CD4-positive, alpha-beta T cell (primary cell): ENCODE measurements around the gene ADCYAP1R1. TPM values are rescaled to one million over a fixed set of nuclear protein-coding genes. Genes with fewer than 3 reads are reported as not detected.

Source experiments
- ATAC-seq: fragments of 200-7000 bp; cut with Tn5 transposase; one replicate; pipeline ENCODE4 v1.10.0; 2022; ENCODE audit warnings: mild to moderate bottlenecking; ENCODE audit not compliant: poor library complexity
- CTCF ChIA-PET: fragments of 350-600 bp; sonication (Branson Sonifier 250); formaldehyde crosslinking; loops from one replicate; lab custom pipeline; 2021; ENCODE audit warnings: antibody characterized with exemption, inconsistent platforms; lab: Charles Lee
- POLR2A ChIA-PET: fragments of 350-600 bp; sonication (Branson Sonifier 250); formaldehyde crosslinking; loops from one replicate; lab custom pipeline; 2021; ENCODE audit warnings: antibody characterized with exemption, inconsistent platforms; lab: Charles Lee
- DNase-seq, 14 experiments: peaks; one replicate each; pipeline ENCODE4 v3.0.0-alpha.2; 2013 to 2020; ENCODE audit warnings: mixed read lengths in 2 of 14
- H3K27ac ChIP-seq, 2 donors: one replicate each; pipeline versions ENCODE4 v1.5.1 to v1.7.0; 2013; ENCODE audit warnings: low read length in 2 of 2, low read depth in 1 of 2, mild to moderate bottlenecking in 1 of 2
- H3K27me3 ChIP-seq, 2 experiments: 1 replicate in 1 of 2; 2 replicates in 1 of 2; pipeline versions ENCODE4 v1.6.1 to v1.7.0; 2013; ENCODE audit warnings: low read length in 2 of 2, control low read depth in 1 of 2, mild to moderate bottlenecking in 1 of 2, moderate library complexity in 1 of 2; ENCODE audit not compliant: insufficient read depth in 2 of 2, control insufficient read depth in 1 of 2
- H3K36me3 ChIP-seq: one replicate; pipeline ENCODE4 v1.6.1; 2013; ENCODE audit warnings: low read length, control low read depth; ENCODE audit not compliant: insufficient read depth
- H3K4me1 ChIP-seq: one replicate; pipeline ENCODE4 v1.6.1; 2013; ENCODE audit warnings: low read length, control low read depth; ENCODE audit not compliant: insufficient read depth
- H3K4me3 ChIP-seq: one replicate; pipeline ENCODE4 v1.5.1; 2013; ENCODE audit warnings: mild to moderate bottlenecking, low read length, moderate library complexity
- H3K9me3 ChIP-seq, 2 experiments: 1 replicate in 1 of 2; 2 replicates in 1 of 2; pipeline versions ENCODE4 v1.6.1 to v1.7.0; 2013; ENCODE audit warnings: low read length in 2 of 2, mild to moderate bottlenecking in 2 of 2, control low read depth in 1 of 2, moderate library complexity in 1 of 2; ENCODE audit not compliant: control insufficient read depth in 1 of 2, insufficient read depth in 1 of 2
- H3K27ac Mint-ChIP-seq: one replicate; pipeline ENCODE4 v1.8.0; 2020; ENCODE audit warnings: mixed read lengths
- H3K27me3 Mint-ChIP-seq: one replicate; pipeline ENCODE4 v1.8.0; 2021; ENCODE audit warnings: mixed read lengths
- H3K36me3 Mint-ChIP-seq: one replicate; pipeline ENCODE4 v1.8.0; 2021; ENCODE audit warnings: low read depth, mixed read lengths
- H3K4me1 Mint-ChIP-seq: one replicate; pipeline ENCODE4 v1.8.0; 2021; ENCODE audit warnings: low read depth, mixed read lengths
- H3K4me3 Mint-ChIP-seq: one replicate; pipeline ENCODE4 v1.8.0; 2020; ENCODE audit warnings: mild to moderate bottlenecking, mixed read lengths
- H3K9me3 Mint-ChIP-seq: one replicate; pipeline ENCODE4 v1.8.0; 2020; ENCODE audit warnings: mixed read lengths
- intact Hi-C, 2 experiments: fragments of 100-400 bp; cut with DNase I in 1 of 2; cut with micrococcal nuclease in 1 of 2; formaldehyde crosslinking; loops; one replicate each; pipeline versions ENCODE4 v1.15.1 to v1.9.0; 2023 to 2025; cut with DNase I, micrococcal nuclease
- total RNA-seq, 174 experiments: library from RNA in 2 of 174; stranded (reverse) in 2 of 174; gene quantifications; one replicate each; pipeline ENCODE4 v1.2.3 and lab custom pipeline; 2021 to 2026
- TF ChIP-seq, protein P1 (sequence below): fragments of 200-600 bp; IDR thresholded peaks from one replicate; pipeline ENCODE4 v1.8.0; 2022; ENCODE audit warnings: antibody characterized with exemption, mild to moderate bottlenecking

ADCYAP1R1 gene
- total RNA-seq, 2 experiments from 2014 or later = not detected

DNA sequence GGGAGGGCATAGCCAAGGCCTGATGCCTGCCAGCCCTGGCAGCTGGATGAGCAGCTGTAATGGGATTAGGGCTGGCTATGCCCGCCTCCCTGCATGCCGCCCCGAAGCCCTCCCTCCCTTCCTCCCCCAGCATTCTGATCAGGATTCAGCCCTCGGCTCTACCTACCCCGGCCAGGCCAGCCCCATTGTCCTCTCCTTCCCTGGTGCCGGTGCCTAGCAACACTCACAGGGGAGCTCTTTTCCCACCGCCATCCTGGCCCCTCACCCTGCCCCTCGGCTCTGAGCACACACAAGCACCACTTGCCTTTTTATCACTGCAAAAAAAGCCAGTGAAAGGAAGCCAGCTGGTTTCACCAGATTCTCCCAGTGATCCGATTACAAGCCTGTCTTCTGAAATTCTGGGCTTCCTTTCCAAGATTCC lies 9.0 kb upstream of the ADCYAP1R1 start:
- Mint-ChIP-seq H3K4me3 (no peak overlapping the region), H3K27me3 (peaks cover 27% of the 10 kb centered on the region), H3K9me3 (no peaks in the 10 kb centered on the region), H3K36me3 (no peaks in the 10 kb centered on the region), H3K4me1 (no peaks in the 10 kb centered on the region), H3K27ac (no peak overlapping the region)
- ChIA-PET POLR2A (no interaction called here), CTCF (no interaction called here)
- DNase-seq (no peak), ATAC-seq (no peak)
- no peak overlapping the region for H3K4me3 ChIP-seq
- H3K4me1 ChIP-seq = no peaks in the 10 kb centered on the region
- peaks cover 4 to 6% of the 10 kb centered on the region in 2 experiments for H3K27me3 ChIP-seq
- no peaks in the 10 kb centered on the region for H3K36me3 ChIP-seq
- intact Hi-C loops = no loop called here
- no peaks in the 10 kb centered on the region for H3K9me3 ChIP-seq
- H3K27ac ChIP-seq = no peak overlapping the region
- TF ChIP-seq, protein P1, sequence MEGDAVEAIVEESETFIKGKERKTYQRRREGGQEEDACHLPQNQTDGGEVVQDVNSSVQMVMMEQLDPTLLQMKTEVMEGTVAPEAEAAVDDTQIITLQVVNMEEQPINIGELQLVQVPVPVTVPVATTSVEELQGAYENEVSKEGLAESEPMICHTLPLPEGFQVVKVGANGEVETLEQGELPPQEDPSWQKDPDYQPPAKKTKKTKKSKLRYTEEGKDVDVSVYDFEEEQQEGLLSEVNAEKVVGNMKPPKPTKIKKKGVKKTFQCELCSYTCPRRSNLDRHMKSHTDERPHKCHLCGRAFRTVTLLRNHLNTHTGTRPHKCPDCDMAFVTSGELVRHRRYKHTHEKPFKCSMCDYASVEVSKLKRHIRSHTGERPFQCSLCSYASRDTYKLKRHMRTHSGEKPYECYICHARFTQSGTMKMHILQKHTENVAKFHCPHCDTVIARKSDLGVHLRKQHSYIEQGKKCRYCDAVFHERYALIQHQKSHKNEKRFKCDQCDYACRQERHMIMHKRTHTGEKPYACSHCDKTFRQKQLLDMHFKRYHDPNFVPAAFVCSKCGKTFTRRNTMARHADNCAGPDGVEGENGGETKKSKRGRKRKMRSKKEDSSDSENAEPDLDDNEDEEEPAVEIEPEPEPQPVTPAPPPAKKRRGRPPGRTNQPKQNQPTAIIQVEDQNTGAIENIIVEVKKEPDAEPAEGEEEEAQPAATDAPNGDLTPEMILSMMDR = no peak

DNA sequence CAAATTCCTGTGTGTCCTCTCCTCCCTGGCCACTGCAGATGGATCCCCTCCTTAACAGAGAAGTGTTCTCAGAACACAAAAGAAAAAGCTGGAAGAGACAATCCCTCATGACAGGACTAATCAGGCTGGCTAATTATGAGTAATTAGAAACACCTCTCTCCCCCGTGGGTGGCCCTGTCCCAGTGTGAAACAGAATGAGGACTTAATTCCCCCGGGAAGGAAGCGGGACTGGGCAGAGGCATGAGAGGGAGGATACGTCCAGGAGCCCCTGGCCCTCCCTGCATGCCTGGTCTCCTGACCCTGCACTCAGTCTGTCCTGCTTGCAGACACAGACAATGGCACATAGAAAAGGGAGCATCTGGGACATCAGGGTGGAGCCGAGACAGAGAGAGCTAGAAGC lies 7.6 kb upstream of the ADCYAP1R1 start:
- DNase-seq (no peak), ATAC-seq (no peak)
- TF ChIP-seq, protein P1 = no peak
- H3K27ac ChIP-seq = no peak overlapping the region
- Mint-ChIP-seq H3K36me3 (no peaks in the 10 kb centered on the region), H3K27ac (no peak overlapping the region), H3K9me3 (no peaks in the 10 kb centered on the region), H3K4me1 (no peaks in the 10 kb centered on the region), H3K27me3 (peaks cover 27% of the 10 kb centered on the region), H3K4me3 (no peak overlapping the region)
- peaks cover 6% of the 10 kb centered on the region in 2 experiments for H3K27me3 ChIP-seq
- H3K4me3 ChIP-seq = no peak overlapping the region
- POLR2A ChIA-PET = no interaction called here
- H3K9me3 ChIP-seq = peaks cover 0 to 2% of the 10 kb centered on the region in 2 experiments
- no peaks in the 10 kb centered on the region for H3K36me3 ChIP-seq
- intact Hi-C loops = no loop called here
- H3K4me1 ChIP-seq = no peaks in the 10 kb centered on the region
- CTCF ChIA-PET = no interaction called here

DNA sequence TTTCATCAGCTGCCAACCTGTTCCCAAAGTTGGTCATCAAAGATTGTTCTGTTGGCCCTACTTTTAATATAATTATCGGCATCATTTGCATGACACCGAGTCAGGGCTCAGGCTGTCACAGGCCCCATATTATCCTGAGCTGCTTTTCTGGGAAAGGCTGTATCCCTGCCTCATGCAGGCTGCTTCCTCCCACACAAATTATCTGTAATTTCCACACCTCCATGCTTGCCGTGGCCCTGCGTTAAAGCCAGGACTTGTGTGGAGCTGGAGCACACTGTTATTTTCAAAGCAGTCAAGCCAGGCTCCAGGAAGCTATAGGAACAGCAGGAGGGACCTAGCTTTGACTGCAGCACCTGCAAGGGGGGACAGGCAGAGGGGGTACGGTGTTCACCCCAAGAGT lies 5.4 kb upstream of the ADCYAP1R1 start:
- ChIA-PET CTCF (no interaction called here), POLR2A (no interaction called here)
- H3K27ac ChIP-seq = no peak overlapping the region
- intact Hi-C loops = no loop called here
- H3K9me3 ChIP-seq = peaks cover 0 to 4% of the 10 kb centered on the region in 2 experiments
- no peak overlapping the region for H3K4me3 ChIP-seq
- Mint-ChIP-seq H3K4me1 (no peaks in the 10 kb centered on the region), H3K36me3 (no peaks in the 10 kb centered on the region), H3K4me3 (no peak overlapping the region), H3K9me3 (no peaks in the 10 kb centered on the region), H3K27ac (no peak overlapping the region), H3K27me3 (peaks cover 43% of the 10 kb centered on the region)
- H3K4me1 ChIP-seq = no peaks in the 10 kb centered on the region
- DNase-seq (no peak), ATAC-seq (no peak)
- no peaks in the 10 kb centered on the region for H3K36me3 ChIP-seq
- TF ChIP-seq, protein P1 = no peak
- peaks cover 6 to 23% of the 10 kb centered on the region in 2 experiments for H3K27me3 ChIP-seq
